Natural killer cell treated with Interleukin-12 subunit alpha and Interleukin-12 subunit beta and Interleukin-15 and Interleukin-18, amount 100 ng/mL, for 72 hours (primary cell): ENCODE data around the gene CHIT1. TPM values are rescaled to one million over a fixed set of nuclear protein-coding genes. Genes with fewer than 3 reads are reported as not detected.

ENCODE experiments used
- ATAC-seq, 2 donors: fragments of 150-1000 bp; cut with Tn5 transposase in 1 of 2; sonication (Bioruptor Pico), chemical (Tn5 transposase) in 1 of 2; 2 replicates each; pipeline ENCODE4 v1.10.0; 2021
- DNase-seq: peaks from one replicate; pipeline ENCODE4 v3.0.0; 2022; ENCODE audit warnings: low spot score
- H3K27ac Mint-ChIP-seq, 2 donors: 1 replicate in 1 of 2; 2 replicates in 1 of 2; pipeline ENCODE4 v1.8.0; 2022; ENCODE audit warnings: mixed read lengths in 2 of 2, mild to moderate bottlenecking in 1 of 2, moderate library complexity in 1 of 2
- H3K27me3 Mint-ChIP-seq, 2 donors: 1 replicate in 1 of 2; 2 replicates in 1 of 2; pipeline ENCODE4 v1.8.0; 2022; ENCODE audit warnings: mixed read lengths in 2 of 2
- H3K36me3 Mint-ChIP-seq: one replicate; pipeline ENCODE4 v1.8.0; 2022; ENCODE audit warnings: mixed read lengths
- H3K4me1 Mint-ChIP-seq, 2 donors: 1 replicate in 1 of 2; 2 replicates in 1 of 2; pipeline ENCODE4 v1.8.0; 2022; ENCODE audit warnings: low read depth in 2 of 2, mixed read lengths in 2 of 2, mild to moderate bottlenecking in 1 of 2
- H3K4me3 Mint-ChIP-seq: one replicate; pipeline ENCODE4 v1.8.0; 2022; ENCODE audit warnings: mixed read lengths
- H3K9me3 Mint-ChIP-seq: 2 replicates; pipeline ENCODE4 v1.8.0; 2022; ENCODE audit warnings: mixed read lengths
- total RNA-seq, 2 donors: library from RNA; stranded (reverse); gene quantifications; one replicate each; pipeline ENCODE4 v1.2.3, GENCODE V29; 2022

The CHIT1 gene
- total RNA-seq, 2 donors from 2014 or later = 0.36 to 3.8 TPM

- H3K36me3 Mint-ChIP-seq = no peaks in the 10 kb centered on the region
- no peak overlapping the region for H3K4me3 Mint-ChIP-seq
- H3K27ac Mint-ChIP-seq = no peak overlapping the region
- H3K27me3 Mint-ChIP-seq = peaks cover 14 to 22% of the 10 kb centered on the region in 2 donors
- H3K4me1 Mint-ChIP-seq = peaks cover 0 to 5% of the 10 kb centered on the region in 2 donors
- DNase-seq = no peak
- ATAC-seq = no peak
- H3K9me3 Mint-ChIP-seq = no peaks in the 10 kb centered on the region
These were observed 12.3 kb downstream of the CHIT1 start for GRCh38 chr1:203217139-203217655.

GRCh38 chr1:203216274-203217138 is 13.0 kb downstream of the CHIT1 start:
- peaks cover 0 to 5% of the 10 kb centered on the region in 2 donors for H3K4me1 Mint-ChIP-seq
- H3K27me3 Mint-ChIP-seq = peaks cover 14 to 22% of the 10 kb centered on the region in 2 donors
- H3K27ac Mint-ChIP-seq = no peak overlapping the region
- H3K36me3 Mint-ChIP-seq = no peaks in the 10 kb centered on the region
- DNase-seq (peak; percentile 77), ATAC-seq (peak in 1 of 2 donors; percentile 44)
- no peaks in the 10 kb centered on the region for H3K9me3 Mint-ChIP-seq
- H3K4me3 Mint-ChIP-seq = no peak overlapping the region

DNA sequence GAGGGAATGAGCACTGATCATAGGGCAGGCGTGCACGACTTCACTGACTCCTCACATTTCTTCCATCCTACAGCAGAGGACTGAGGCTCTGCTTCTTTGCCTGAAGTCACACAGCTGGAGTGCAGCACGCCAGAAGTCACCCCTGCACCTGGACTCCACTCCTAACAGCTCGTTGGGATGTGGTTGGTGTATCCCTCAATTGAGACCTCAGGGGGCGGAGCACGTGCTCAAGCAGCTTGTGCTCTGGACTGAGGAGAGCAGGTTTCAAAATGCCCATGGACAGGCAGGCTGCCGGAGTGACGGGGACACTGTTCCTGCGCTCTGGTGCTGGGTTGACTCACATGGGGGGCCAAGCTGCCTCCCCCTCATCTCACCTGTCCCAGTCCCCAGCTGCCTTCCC is 13.9 kb downstream of the CHIT1 start:
- H3K27ac Mint-ChIP-seq = no peak overlapping the region
- peaks cover 0 to 5% of the 10 kb centered on the region in 2 donors for H3K4me1 Mint-ChIP-seq
- peaks cover 14 to 22% of the 10 kb centered on the region in 2 donors for H3K27me3 Mint-ChIP-seq
- H3K9me3 Mint-ChIP-seq = no peaks in the 10 kb centered on the region
- ATAC-seq (no peak), DNase-seq (no peak)
- no peaks in the 10 kb centered on the region for H3K36me3 Mint-ChIP-seq
- H3K4me3 Mint-ChIP-seq = no peak overlapping the region

DNA sequence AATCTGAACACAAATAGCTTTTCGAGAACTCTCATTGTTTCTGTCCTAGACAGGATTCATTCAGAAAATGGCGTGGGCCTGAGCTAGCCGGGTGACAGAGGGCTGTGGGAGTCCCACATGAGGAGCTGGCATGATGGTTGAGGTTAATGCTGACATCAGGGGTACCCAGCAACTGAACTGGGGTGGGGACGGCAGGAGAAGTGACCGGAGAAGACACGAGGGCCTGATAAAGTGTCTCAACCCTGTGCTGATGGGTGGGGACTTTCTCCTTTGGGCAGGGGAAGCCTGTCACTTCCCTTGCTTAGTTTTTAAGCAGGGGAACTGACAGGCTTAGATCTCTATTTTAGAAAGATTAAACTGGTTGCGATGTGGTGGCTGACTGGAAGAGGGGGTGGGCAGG is 14.6 kb downstream of the CHIT1 start:
- no peaks in the 10 kb centered on the region for H3K9me3 Mint-ChIP-seq
- no peak for DNase-seq

GRCh38 chr1:203213126-203213525 is 16.3 kb downstream of the CHIT1 start:
- ATAC-seq (peak in 1 of 2 donors; percentile 38), DNase-seq (no peak)
- Mint-ChIP-seq H3K27me3 (peaks cover 20 to 22% of the 10 kb centered on the region in 2 donors), H3K27ac (no peak overlapping the region), H3K4me1 (peaks cover 0 to 5% of the 10 kb centered on the region in 2 donors), H3K4me3 (no peak overlapping the region), H3K36me3 (no peaks in the 10 kb centered on the region), H3K9me3 (no peaks in the 10 kb centered on the region)

More for the DNA sequence above, 14.6 kb downstream of the CHIT1 start:
- ATAC-seq = no peak
- peaks cover 0 to 5% of the 10 kb centered on the region in 2 donors for H3K4me1 Mint-ChIP-seq
- no peaks in the 10 kb centered on the region for H3K36me3 Mint-ChIP-seq
- H3K27ac Mint-ChIP-seq = no peak overlapping the region
- H3K27me3 Mint-ChIP-seq = peaks cover 16 to 22% of the 10 kb centered on the region in 2 donors
- no peak overlapping the region for H3K4me3 Mint-ChIP-seq

- ATAC-seq (no peak), DNase-seq (no peak)
- no peaks in the 10 kb centered on the region for H3K9me3 Mint-ChIP-seq
- peaks cover 0 to 5% of the 10 kb centered on the region in 2 donors for H3K4me1 Mint-ChIP-seq
- H3K27ac Mint-ChIP-seq = no peak overlapping the region
- no peak overlapping the region for H3K4me3 Mint-ChIP-seq
- no peaks in the 10 kb centered on the region for H3K36me3 Mint-ChIP-seq
- peaks cover 20 to 27% of the 10 kb centered on the region in 2 donors for H3K27me3 Mint-ChIP-seq
These were observed 17.7 kb downstream of the CHIT1 start for GRCh38 chr1:203211812-203212211.

DNA sequence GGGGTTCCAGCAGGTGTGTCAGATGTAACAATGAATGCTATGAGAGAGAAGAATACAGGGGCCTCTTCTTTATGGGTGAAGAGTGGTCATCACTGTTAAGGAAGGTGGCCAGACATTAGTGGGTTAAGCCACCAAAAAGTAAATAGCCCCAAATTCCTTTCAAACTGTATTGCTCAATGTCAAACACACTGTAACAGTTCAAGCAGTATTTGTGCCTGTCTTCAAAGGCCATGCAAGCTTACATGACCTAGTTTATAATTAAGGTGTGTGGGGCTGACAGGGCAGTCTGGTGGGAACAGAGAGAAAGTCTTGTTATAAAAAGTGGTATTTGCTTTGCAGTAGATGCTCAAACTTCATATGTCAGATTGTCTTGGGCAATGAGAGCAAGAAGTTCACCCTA is 18.5 kb downstream of the CHIT1 start:
- Mint-ChIP-seq H3K36me3 (no peaks in the 10 kb centered on the region), H3K27me3 (peaks cover 14 to 20% of the 10 kb centered on the region in 2 donors), H3K9me3 (no peaks in the 10 kb centered on the region), H3K4me1 (no peaks in the 10 kb centered on the region), H3K4me3 (no peak overlapping the region), H3K27ac (no peak overlapping the region)
- DNase-seq = no peak
- no peak for ATAC-seq

DNA sequence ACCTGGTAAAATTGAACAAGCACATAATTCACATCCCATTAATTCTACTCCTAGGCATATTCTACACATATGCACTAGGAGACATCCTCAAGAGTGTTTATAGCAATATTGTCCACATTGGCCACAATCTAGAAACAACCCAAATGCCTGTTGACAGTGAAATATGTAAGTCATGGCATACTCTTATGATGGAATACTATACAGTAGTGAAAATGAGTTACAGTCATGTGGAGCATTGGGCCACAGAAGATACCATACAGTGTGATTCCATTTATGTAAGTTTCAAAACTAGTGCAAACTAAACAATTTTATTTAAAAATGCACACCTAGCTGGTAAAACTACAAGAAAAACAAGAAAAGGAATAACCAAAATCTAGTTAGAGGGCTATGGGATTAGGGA is 19.1 kb downstream of the CHIT1 start:
- Mint-ChIP-seq H3K4me3 (no peak overlapping the region), H3K36me3 (no peaks in the 10 kb centered on the region), H3K4me1 (no peaks in the 10 kb centered on the region), H3K9me3 (no peaks in the 10 kb centered on the region), H3K27me3 (peaks cover 14 to 19% of the 10 kb centered on the region in 2 donors), H3K27ac (no peak overlapping the region)
- DNase-seq (no peak), ATAC-seq (no peak)

GRCh38 chr1:203208181-203208580 is 21.3 kb downstream of the CHIT1 start:
- no peak overlapping the region for H3K4me3 Mint-ChIP-seq
- ATAC-seq (no peak), DNase-seq (no peak)
- no peaks in the 10 kb centered on the region for H3K4me1 Mint-ChIP-seq
- no peaks in the 10 kb centered on the region for H3K9me3 Mint-ChIP-seq
- no peaks in the 10 kb centered on the region for H3K36me3 Mint-ChIP-seq
- no peak overlapping the region for H3K27ac Mint-ChIP-seq
- peaks cover 18 to 21% of the 10 kb centered on the region in 2 donors for H3K27me3 Mint-ChIP-seq

DNA sequence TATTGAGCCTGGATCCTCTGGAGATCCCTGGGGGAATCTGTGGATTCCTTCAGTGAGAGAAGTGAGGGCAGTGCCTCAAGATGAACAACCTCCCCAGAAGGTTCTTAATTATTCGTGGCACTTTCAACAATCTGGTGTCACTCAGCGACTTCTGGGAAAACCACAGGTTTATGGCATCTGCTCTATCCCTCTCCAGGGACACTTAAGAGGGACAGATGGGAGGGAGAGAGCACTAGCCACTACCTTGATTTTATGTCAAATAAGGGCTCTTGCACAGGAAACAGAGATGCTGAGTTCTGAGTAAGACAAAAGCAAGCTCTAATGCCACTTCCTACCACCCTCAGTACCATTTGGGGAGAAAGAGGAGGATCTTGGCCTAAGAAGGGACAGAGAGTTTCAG is 21.7 kb downstream of the CHIT1 start:
- Mint-ChIP-seq H3K27ac (no peak overlapping the region), H3K27me3 (peaks cover 16 to 22% of the 10 kb centered on the region in 2 donors), H3K4me1 (peaks cover 0 to 3% of the 10 kb centered on the region in 2 donors), H3K36me3 (no peaks in the 10 kb centered on the region), H3K4me3 (no peak overlapping the region), H3K9me3 (no peaks in the 10 kb centered on the region)
- ATAC-seq = no peak
- no peak for DNase-seq

DNA sequence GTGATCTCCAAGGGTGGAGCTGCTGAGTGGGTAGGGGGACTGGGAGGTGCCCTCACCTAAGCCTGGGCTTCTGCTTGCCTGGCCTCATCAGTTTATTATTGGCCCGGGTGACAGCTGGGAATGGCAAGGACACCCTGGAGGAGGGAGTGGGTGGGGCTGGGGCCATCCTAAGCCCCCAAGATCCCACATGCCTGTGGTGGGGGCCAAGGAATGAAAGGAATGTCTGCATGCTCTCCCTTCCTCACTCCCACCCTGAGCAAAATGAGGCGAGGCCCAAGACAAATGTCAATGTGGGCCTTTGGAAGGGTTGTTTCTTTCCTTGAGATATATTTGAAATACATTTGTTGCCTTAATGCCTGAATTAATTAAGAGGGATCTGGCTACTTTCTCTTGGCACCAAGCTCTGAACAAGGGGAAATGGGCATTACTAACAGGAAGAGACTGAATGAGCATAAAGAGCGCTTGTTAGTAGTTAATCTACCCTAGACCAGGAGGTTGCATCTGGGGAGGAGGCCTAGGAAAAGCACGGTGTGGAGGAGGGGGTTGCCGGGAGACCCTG is 23.3 kb downstream of the CHIT1 start:
- DNase-seq (no peak), ATAC-seq (no peak)
- Mint-ChIP-seq H3K27ac (no peak overlapping the region), H3K36me3 (no peaks in the 10 kb centered on the region), H3K27me3 (peaks cover 22 to 27% of the 10 kb centered on the region in 2 donors), H3K4me1 (peaks cover 0 to 5% of the 10 kb centered on the region in 2 donors), H3K9me3 (no peaks in the 10 kb centered on the region), H3K4me3 (no peak overlapping the region)

DNA sequence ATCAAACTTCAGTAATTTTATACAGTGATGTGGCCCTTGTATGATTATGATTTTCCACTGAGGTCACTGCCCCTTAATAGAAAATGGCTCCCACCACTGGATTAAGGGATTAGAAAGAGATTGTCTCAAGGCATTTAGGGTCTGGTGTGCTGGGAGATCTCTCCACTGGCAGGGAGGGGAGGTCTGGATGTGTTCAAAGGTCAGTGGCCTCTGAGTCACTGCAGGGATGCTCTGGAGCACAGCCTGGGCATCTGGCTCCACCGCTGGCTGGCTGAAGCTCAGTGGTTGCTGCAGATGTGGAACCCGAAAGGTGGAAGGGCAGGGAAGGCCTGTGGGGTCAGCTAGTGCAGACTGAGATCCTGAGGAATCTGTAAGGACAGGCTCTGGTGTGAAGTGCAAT is 24.7 kb downstream of the CHIT1 start:
- peaks cover 0 to 5% of the 10 kb centered on the region in 2 donors for H3K4me1 Mint-ChIP-seq
- no peaks in the 10 kb centered on the region for H3K36me3 Mint-ChIP-seq
- peaks cover 29 to 41% of the 10 kb centered on the region in 2 donors for H3K27me3 Mint-ChIP-seq

DNA sequence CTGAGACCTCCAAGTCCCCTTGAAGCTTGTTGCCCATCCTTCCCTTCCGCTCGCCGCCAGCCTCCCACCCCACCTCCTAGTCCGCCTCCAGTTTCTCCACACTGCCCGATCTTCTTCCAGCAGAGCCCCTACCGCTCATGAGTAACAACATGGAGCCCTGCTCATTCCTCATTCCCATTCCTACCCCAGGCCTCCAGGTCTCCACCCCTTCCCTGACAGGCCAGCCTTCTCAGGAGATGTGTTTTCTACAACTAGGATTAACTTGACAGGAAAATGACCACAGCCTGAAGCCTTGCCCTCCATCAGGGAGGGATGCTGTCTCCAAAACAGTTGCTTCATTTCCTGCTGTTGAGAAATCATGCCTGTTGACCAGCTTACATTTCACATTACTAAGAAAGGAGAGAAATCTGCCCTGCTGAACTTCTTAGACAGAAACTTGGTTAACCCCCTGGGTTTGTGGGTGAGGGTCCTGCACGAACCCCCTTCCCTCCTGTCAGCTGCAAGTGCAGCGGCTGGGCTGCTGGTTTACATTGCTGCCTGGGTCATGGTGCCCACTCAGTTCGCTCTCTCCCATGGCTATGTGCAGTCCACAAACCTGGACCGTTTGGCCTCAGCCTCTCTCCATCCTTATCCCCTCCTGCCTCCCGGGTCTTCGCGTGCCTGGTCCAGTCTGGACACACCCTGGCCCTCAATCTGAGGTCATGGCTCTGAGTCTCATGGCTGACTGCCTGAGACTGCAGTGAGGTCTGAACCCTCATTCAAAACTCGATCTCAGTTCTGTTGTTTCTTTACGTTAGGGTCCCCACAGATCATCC is 26.8 kb downstream of the CHIT1 start:
- ATAC-seq (no peak), DNase-seq (no peak)
- H3K4me3 Mint-ChIP-seq = no peak overlapping the region
- peaks cover 26 to 34% of the 10 kb centered on the region in 2 donors for H3K27me3 Mint-ChIP-seq
- H3K27ac Mint-ChIP-seq = no peak overlapping the region
- no peaks in the 10 kb centered on the region for H3K36me3 Mint-ChIP-seq
- peaks cover 0 to 5% of the 10 kb centered on the region in 2 donors for H3K4me1 Mint-ChIP-seq
- H3K9me3 Mint-ChIP-seq = no peaks in the 10 kb centered on the region

More for the DNA sequence above, 24.7 kb downstream of the CHIT1 start:
- H3K9me3 Mint-ChIP-seq = no peaks in the 10 kb centered on the region
- H3K4me3 Mint-ChIP-seq = no peak overlapping the region
- ATAC-seq = no peak
- DNase-seq = no peak
- H3K27ac Mint-ChIP-seq = no peak overlapping the region
